ENCODE results near the gene SOX1.

The SOX1 gene

DNA sequence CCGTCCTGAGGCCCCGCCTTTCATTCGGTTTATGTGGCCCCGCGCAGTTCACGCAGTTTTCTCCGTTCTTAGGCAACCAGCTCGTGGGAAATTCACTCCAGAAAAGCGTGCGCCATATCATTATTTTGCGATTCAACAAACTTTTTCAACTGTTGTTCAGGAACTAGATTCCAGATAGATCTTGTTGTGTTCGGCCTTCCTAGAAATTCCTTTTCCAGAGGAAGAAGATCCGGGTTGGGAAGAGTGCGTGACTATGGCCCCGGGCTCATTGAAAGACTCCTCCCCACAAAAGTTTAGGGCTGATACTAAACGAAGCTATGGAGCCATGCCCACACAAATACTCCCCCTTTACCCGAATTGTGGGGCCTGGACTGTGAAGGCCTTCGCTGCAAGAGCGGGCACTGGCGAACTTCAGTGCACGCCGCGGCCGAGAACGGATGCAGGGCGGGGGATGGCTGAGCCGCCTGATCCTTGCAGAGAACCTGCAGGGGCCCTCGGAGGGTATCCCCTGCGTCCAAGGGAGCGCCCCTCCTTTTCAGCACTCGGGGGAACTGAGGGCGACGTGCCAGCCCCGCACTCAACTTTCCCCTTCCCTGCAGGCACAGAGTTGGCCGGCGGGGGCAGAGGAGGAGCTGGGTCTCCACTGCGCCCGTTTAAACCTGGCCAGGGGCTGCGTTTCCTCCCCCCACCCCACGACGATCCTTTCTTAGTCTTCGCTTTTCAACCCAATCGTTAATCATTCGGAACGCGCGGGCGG lies 904 bp upstream of the SOX1 start:
- no peak for DNase-seq (ENCODE audit: low read depth)
- H3K4me3 ChIP-seq (ENCODE audit: control insufficient read depth, low read depth, low read length) = no peak overlapping the region

DNA sequence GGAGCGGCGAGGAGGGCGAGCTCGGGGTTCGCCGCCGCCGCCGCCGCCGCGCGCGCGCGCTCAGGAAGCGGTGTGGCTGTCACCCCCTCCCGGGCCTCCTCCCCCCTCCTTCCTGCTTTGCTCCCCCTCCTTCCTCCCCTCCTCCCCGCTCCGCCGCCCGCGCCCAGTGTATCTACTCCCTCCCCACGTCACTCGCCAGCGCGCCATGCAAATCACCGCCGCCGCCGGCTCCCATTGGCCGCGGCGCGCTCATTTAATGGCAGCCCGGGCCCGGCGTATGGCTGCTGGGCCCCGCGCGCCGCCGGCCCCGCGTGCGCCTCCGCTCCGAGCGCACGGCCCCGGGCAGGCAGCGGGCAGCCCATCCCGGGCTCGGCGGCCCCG lies 335 bp upstream of the SOX1 start:
- no peak for DNase-seq (ENCODE audit: low read depth)
- no peak overlapping the region for H3K4me3 ChIP-seq (ENCODE audit: control insufficient read depth, low read depth, low read length)
- TF ChIP-seq CTCF (IDR thresholded peaks at IDR 0.05; ENCODE audit: control insufficient read depth, insufficient read depth, low read depth, low read length, missing control alignments) = no peak

More for the DNA sequence above, 904 bp upstream of the SOX1 start:
- TF ChIP-seq CTCF (IDR thresholded peaks at IDR 0.05; ENCODE audit: control insufficient read depth, insufficient read depth, low read depth, low read length, missing control alignments) = no peak

GRCh38 chr13:112067871-112068539 lies 1.1 kb downstream of the SOX1 start:
- no peak overlapping the region for H3K4me3 ChIP-seq (ENCODE audit: control insufficient read depth, low read depth, low read length)
- no peak for TF ChIP-seq CTCF (IDR thresholded peaks at IDR 0.05; ENCODE audit: control insufficient read depth, insufficient read depth, low read depth, low read length, missing control alignments)
- DNase-seq (ENCODE audit: low read depth) = no peak

DNA sequence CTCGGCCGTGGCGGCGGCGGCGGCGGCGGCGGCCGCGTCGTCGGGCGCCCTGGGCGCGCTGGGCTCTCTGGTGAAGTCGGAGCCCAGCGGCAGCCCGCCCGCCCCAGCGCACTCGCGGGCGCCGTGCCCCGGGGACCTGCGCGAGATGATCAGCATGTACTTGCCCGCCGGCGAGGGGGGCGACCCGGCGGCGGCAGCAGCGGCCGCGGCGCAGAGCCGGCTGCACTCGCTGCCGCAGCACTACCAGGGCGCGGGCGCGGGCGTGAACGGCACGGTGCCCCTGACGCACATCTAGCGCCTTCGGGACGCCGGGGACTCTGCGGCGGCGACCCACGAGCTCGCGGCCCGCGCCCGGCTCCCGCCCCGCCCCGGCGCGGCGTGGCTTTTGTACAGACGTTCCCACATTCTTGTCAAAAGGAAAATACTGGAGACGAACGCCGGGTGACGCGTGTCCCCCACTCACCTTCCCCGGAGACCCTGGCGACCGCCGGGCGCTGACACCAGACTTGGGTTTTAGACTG lies 1.7 kb downstream of the SOX1 start:
- TF ChIP-seq CTCF (IDR thresholded peaks at IDR 0.05; ENCODE audit: control insufficient read depth, insufficient read depth, low read depth, low read length, missing control alignments) = no peak
- no peak for DNase-seq (ENCODE audit: low read depth)
- no peak overlapping the region for H3K4me3 ChIP-seq (ENCODE audit: control insufficient read depth, low read depth, low read length)

- no peak overlapping the region for H3K4me3 ChIP-seq (ENCODE audit: control insufficient read depth, low read depth, low read length)
- no peak for TF ChIP-seq CTCF (IDR thresholded peaks at IDR 0.05; ENCODE audit: control insufficient read depth, insufficient read depth, low read depth, low read length, missing control alignments)
- no peak for DNase-seq (ENCODE audit: low read depth)
Observed at GRCh38 chr13:112069061-112069844, 2.3 kb downstream of the SOX1 start.

GRCh38 chr13:112069845-112070251 lies 2.9 kb downstream of the SOX1 start:
- TF ChIP-seq CTCF (IDR thresholded peaks at IDR 0.05; ENCODE audit: control insufficient read depth, insufficient read depth, low read depth, low read length, missing control alignments) = no peak
- no peak for DNase-seq (ENCODE audit: low read depth)
- no peak overlapping the region for H3K4me3 ChIP-seq (ENCODE audit: control insufficient read depth, low read depth, low read length)
